C4-2B (cell line): ENCODE data around the gene KLF16.

Experiments used
- H3K27ac ChIP-seq: fragments of 450-650 bp; 2 replicates; pipeline ENCODE4 v1.5.1; 2017
- ZFX ChIP-seq: fragments of 450-650 bp; IDR thresholded peaks from 2 replicates; pipeline ENCODE4 v1.6.1; 2017
- TF ChIP-seq, protein P1 (sequence below): fragments of 450-650 bp; conservative IDR thresholded peaks from 2 replicates; pipeline ENCODE4 v1.5.1; 2017; ENCODE audit warnings: mild to moderate bottlenecking

Gene KLF16

DNA sequence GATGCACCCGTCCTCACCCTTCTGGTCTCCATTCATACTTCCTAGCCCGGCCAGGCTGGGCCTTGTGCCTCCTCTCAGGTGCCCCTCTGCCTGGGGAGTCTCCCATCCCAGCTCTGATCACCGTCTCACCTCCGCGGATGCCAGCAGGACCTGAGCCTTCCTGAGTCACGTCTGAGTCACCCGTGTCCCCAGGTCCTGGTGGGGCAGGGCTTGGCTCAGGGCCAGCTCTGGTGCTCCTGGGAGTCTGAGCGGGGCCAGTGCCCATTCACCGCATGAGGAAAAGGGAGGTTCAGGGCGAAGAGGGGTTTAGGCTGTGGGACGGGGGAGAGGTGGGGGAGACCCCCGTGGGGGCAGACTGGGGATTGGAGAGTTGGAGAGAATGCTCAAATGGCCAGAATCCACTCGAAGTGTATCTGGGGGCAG lies 51.9 kb downstream of the KLF16 start:
- H3K27ac ChIP-seq: no peak overlapping the region

GRCh38 chr19:1810439-1811160 lies 52.8 kb downstream of the KLF16 start:
- TF ChIP-seq, protein P1, sequence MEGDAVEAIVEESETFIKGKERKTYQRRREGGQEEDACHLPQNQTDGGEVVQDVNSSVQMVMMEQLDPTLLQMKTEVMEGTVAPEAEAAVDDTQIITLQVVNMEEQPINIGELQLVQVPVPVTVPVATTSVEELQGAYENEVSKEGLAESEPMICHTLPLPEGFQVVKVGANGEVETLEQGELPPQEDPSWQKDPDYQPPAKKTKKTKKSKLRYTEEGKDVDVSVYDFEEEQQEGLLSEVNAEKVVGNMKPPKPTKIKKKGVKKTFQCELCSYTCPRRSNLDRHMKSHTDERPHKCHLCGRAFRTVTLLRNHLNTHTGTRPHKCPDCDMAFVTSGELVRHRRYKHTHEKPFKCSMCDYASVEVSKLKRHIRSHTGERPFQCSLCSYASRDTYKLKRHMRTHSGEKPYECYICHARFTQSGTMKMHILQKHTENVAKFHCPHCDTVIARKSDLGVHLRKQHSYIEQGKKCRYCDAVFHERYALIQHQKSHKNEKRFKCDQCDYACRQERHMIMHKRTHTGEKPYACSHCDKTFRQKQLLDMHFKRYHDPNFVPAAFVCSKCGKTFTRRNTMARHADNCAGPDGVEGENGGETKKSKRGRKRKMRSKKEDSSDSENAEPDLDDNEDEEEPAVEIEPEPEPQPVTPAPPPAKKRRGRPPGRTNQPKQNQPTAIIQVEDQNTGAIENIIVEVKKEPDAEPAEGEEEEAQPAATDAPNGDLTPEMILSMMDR: no peak
- TF ChIP-seq ZFX: no peak
- no peak overlapping the region for H3K27ac ChIP-seq

More for the DNA sequence above, 51.9 kb downstream of the KLF16 start:
- TF ChIP-seq, protein P1: no peak
- TF ChIP-seq ZFX: no peak

- TF ChIP-seq, protein P1: no peak
- no peak for TF ChIP-seq ZFX
- H3K27ac ChIP-seq: no peak overlapping the region
Measured at GRCh38 chr19:1809678-1810077, 53.7 kb downstream of the KLF16 start.

DNA sequence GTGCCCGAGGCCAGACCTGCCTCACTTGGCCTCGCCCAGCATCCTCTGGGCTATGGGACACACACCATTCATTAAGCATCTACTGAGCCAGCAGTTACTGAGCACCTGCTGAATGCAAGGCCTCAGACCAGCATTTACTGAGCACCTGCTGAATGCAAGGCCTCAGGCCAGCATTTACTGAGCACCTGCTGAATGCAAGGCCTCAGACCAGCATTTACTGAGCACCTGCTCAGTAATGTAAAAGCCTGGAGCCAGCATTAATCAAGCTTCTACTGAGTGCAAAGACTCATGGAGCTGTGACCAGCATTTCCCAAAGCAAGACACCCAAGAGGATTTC lies 55.0 kb downstream of the KLF16 start:
- TF ChIP-seq, protein P1: no peak
- TF ChIP-seq ZFX: no peak

GRCh38 chr19:1807695-1808394 lies 55.5 kb downstream of the KLF16 start:
- H3K27ac ChIP-seq: no peak overlapping the region
- TF ChIP-seq, protein P1: no peak
- no peak for TF ChIP-seq ZFX

More for the DNA sequence above, 55.0 kb downstream of the KLF16 start:
- H3K27ac ChIP-seq: no peak overlapping the region

DNA sequence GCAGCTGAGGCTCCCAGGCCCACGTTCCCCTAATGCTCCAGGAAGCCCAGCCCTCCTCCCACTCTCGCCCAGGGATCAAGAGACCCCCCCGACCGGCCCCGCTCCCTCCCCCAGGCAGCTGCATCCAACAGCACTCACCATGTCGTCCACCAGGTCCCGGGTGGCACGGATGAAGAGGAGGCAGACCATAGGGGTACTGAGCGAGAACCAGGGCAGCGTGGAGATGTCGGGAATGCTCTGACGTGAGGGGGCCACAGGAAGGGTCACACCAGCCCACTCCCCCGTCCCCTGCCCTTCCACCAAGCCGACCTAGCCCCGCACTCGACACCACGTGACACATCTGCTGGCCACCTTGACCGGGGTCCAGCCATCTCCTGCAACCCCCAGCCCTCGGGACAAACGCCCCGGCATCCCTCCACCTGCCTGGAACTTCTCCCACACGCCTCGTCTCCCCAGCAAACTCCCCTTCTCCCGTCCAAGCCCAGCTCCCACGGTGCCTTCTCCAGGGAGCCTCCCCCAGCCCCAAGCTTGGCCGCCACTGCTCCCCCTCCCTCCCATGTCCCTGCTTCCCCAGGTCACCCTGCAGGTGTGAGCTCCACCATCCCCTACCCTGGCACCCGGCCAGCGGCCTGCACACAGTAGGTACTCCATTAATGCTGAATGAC lies 56.2 kb downstream of the KLF16 start:
- TF ChIP-seq, protein P1: no peak
- no peak for TF ChIP-seq ZFX
- H3K27ac ChIP-seq: no peak overlapping the region
